Endothelial cell of umbilical vein (primary cell): Measurements from ENCODE around the gene MRGPRE. TPM values are rescaled to one million over a fixed set of nuclear protein-coding genes. Genes with fewer than 3 reads are reported as not detected.
"Not testable (repeated sequence)": the region's sequence is repeated elsewhere in the genome, so short reads cannot be mapped to it uniquely, and the experiment has no call there.

ENCODE experiments used
- BruUV-seq: library from RNA; stranded (reverse); fragments of 400-500 nt; replicated peaks from 2 replicates; lab custom pipeline; 2021; lab: Mats Ljungman, UMichigan
- CTCF ChIA-PET: fragments of 300-600, 350-600 bp; sonication (Branson Sonifier 250); formaldehyde crosslinking; loops from one replicate; lab custom pipeline; 2021; ENCODE audit warnings: antibody characterized with exemption, inconsistent platforms; lab: Charles Lee
- POLR2A ChIA-PET: fragments of 300-600, 350-600 bp; sonication (Branson Sonifier 250); formaldehyde crosslinking; loops from one replicate; lab custom pipeline; 2021; ENCODE audit warnings: antibody characterized with exemption, inconsistent platforms; lab: Charles Lee
- DNase-seq: peaks from one replicate; pipeline ENCODE4 v3.0.0-alpha.2; 2011; ENCODE audit warnings: low read depth, low spot score
- FAIRE-seq: peaks from 2 replicates; lab custom pipeline; 2011; peaks lifted over from hg19 to GRCh38; lab: Jason Lieb, UNC
- H2AFZ ChIP-seq: 2 replicates; pipeline ENCODE4 v1.6.0; 2012; ENCODE audit warnings: low read depth, low read length, control low read depth, inconsistent platforms
- H3K27ac ChIP-seq: 2 replicates; pipeline ENCODE4 v1.5.1; 2011; ENCODE audit warnings: low read depth, mild to moderate bottlenecking, control low read depth, low read length, moderate library complexity; ENCODE audit not compliant: insufficient read depth
- H3K27me3 ChIP-seq, 2 experiments: 2 replicates each; pipeline versions ENCODE4 v1.6.0 to v1.6.1; 2011; ENCODE audit warnings: low read length in 2 of 2, mixed read lengths in 1 of 2; ENCODE audit not compliant: control insufficient read depth in 2 of 2, insufficient read depth in 2 of 2
- H3K36me3 ChIP-seq, 2 experiments: 2 replicates in 1 of 2; 3 replicates in 1 of 2; pipeline ENCODE4 v1.5.1; 2011; ENCODE audit warnings: low read length in 2 of 2, mild to moderate bottlenecking in 1 of 2, moderate library complexity in 1 of 2; ENCODE audit not compliant: control insufficient read depth in 2 of 2, insufficient read depth in 2 of 2; ENCODE audit errors: extremely low read depth in 1 of 2
- H3K4me1 ChIP-seq: 3 replicates; pipeline ENCODE4 v1.5.1; 2011; ENCODE audit warnings: mild to moderate bottlenecking, low read length; ENCODE audit not compliant: control insufficient read depth, insufficient read depth; ENCODE audit errors: extremely low read depth
- H3K4me2 ChIP-seq: 2 replicates; pipeline ENCODE4 v1.6.1; 2011; ENCODE audit warnings: low read length, control low read depth, mixed read lengths; ENCODE audit not compliant: insufficient read depth
- H3K4me3 ChIP-seq, 3 experiments: fragments of 200-600 bp in 1 of 3; sonication (generic), shearing (Covaris generic) in 1 of 3; replicated peaks in 1 of 3; 2 replicates each; pipeline ENCODE4 v1.5.1; 2011 to 2016; ENCODE audit warnings: control low read depth in 3 of 3, low read length in 3 of 3, mild to moderate bottlenecking in 2 of 3, inconsistent platforms in 1 of 3, low read depth in 1 of 3, moderate library complexity in 1 of 3; ENCODE audit not compliant: insufficient read depth in 1 of 3
- H3K79me2 ChIP-seq: 2 replicates; pipeline ENCODE4 v1.6.0; 2012; ENCODE audit warnings: low read length, inconsistent platforms; ENCODE audit not compliant: control insufficient read depth, insufficient read depth
- H3K9ac ChIP-seq: replicated peaks from 2 replicates; pipeline ENCODE3; 2011; ENCODE audit warnings: low read length, control low read depth; ENCODE audit not compliant: insufficient read depth; ENCODE audit errors: extremely low read depth
- H3K9me1 ChIP-seq: replicated peaks from 3 replicates; pipeline ENCODE4 v1.6.0; 2011; ENCODE audit warnings: mild to moderate bottlenecking, low read length; ENCODE audit not compliant: control insufficient read depth, insufficient read depth; ENCODE audit errors: extremely low read depth
- H3K9me3 ChIP-seq: replicated peaks from 2 replicates; pipeline ENCODE4 v1.5.1; 2012; ENCODE audit warnings: low read length, inconsistent platforms; ENCODE audit not compliant: control insufficient read depth, insufficient read depth
- H4K20me1 ChIP-seq: replicated peaks from 2 replicates; pipeline ENCODE3; 2011; ENCODE audit warnings: mild to moderate bottlenecking, low read length; ENCODE audit not compliant: control insufficient read depth, insufficient read depth; ENCODE audit errors: extremely low read depth
- dilution Hi-C: fragments of 300-500 bp; cut with MboI; formaldehyde crosslinking; loops from one replicate; pipeline ENCODE4 v1.15.0; 2019; ENCODE audit warnings: low sequenced_read_pairs; ENCODE audit not compliant: extremely low pct_ligation_motif_present
- intact Hi-C: fragments of 100-400 bp; cut with micrococcal nuclease; formaldehyde crosslinking; loops from one replicate; pipeline ENCODE4 v1.10.0; 2022
- polyA plus RNA-seq, 4 experiments: library from polyadenylated mRNA; depleted of rRNA in 3 of 4; stranded (reverse) in 3 of 4; unstranded in 1 of 4; fragments of >200 nt; gene quantifications; 2 replicates each; pipeline versions ENCODE4 v1.2.1 to v1.2.3, GENCODE V29; 2011 to 2012; ENCODE audit warnings: missing spikeins in 1 of 4
- total RNA-seq: library from RNA; stranded (reverse); gene quantifications from 2 replicates; pipeline ENCODE4 v1.2.3, GENCODE V29; 2021

MRGPRE gene
- total and polyA plus RNA-seq, 2 donors (not counting 3 experiments of a cell fraction or from before 2014, with no cell fraction given), result not detected

- H4K20me1 ChIP-seq, H3K4me2 ChIP-seq, DNase-seq, H3K9me3 ChIP-seq, H3K27me3 ChIP-seq, H3K4me1 ChIP-seq, intact Hi-C loops, H3K27ac ChIP-seq, H3K9me1 ChIP-seq, H3K4me3 ChIP-seq, dilution Hi-C loops, FAIRE-seq, CTCF ChIA-PET, H3K36me3 ChIP-seq, H3K9ac ChIP-seq, BruUV-seq, H3K79me2 ChIP-seq, POLR2A ChIA-PET, H2AFZ ChIP-seq: not testable (repeated sequence)
These were observed 29.6 kb upstream of the MRGPRE start for GRCh38 chr11:3261831-3262230.

- H3K4me1 ChIP-seq, H3K4me3 ChIP-seq, H4K20me1 ChIP-seq, CTCF ChIA-PET, H3K9me3 ChIP-seq, H2AFZ ChIP-seq, POLR2A ChIA-PET, intact Hi-C loops, H3K27ac ChIP-seq, H3K27me3 ChIP-seq, FAIRE-seq, BruUV-seq, DNase-seq, H3K9me1 ChIP-seq, H3K9ac ChIP-seq, H3K36me3 ChIP-seq, H3K79me2 ChIP-seq, dilution Hi-C loops, H3K4me2 ChIP-seq: not testable (repeated sequence)
These were observed 25.3 kb upstream of the MRGPRE start for GRCh38 chr11:3257509-3257908.

- H3K9me1 ChIP-seq, H3K79me2 ChIP-seq, H3K9me3 ChIP-seq, POLR2A ChIA-PET, DNase-seq, FAIRE-seq, H3K36me3 ChIP-seq, H4K20me1 ChIP-seq, H3K27ac ChIP-seq, intact Hi-C loops, H3K4me2 ChIP-seq, dilution Hi-C loops, H2AFZ ChIP-seq, BruUV-seq, H3K4me1 ChIP-seq, CTCF ChIA-PET, H3K27me3 ChIP-seq, H3K4me3 ChIP-seq, H3K9ac ChIP-seq: not testable (repeated sequence)
These were observed 23.0 kb upstream of the MRGPRE start for GRCh38 chr11:3255241-3255640.

- H3K4me2 ChIP-seq, CTCF ChIA-PET, FAIRE-seq, DNase-seq, dilution Hi-C loops, intact Hi-C loops, H3K27ac ChIP-seq, H2AFZ ChIP-seq, H3K27me3 ChIP-seq, H4K20me1 ChIP-seq, POLR2A ChIA-PET, BruUV-seq, H3K4me1 ChIP-seq, H3K9ac ChIP-seq, H3K9me3 ChIP-seq, H3K4me3 ChIP-seq, H3K36me3 ChIP-seq, H3K9me1 ChIP-seq, H3K79me2 ChIP-seq: not testable (repeated sequence)
These were observed 22.6 kb upstream of the MRGPRE start for GRCh38 chr11:3254773-3255172.
